GM12892 (cell line): ENCODE measurements around the gene NRN1L.

Source experiments
- POLR2A ChIP-seq: IDR thresholded peaks from 2 replicates; pipeline ENCODE4 v1.6.1; 2011; ENCODE audit warnings: low read depth, low read length, control low read depth
- TAF1 ChIP-seq: IDR thresholded peaks from 2 replicates; pipeline ENCODE4 v1.6.1; 2011; ENCODE audit warnings: low read depth, mild to moderate bottlenecking, control low read depth, low read length, borderline replicate concordance

DNA sequence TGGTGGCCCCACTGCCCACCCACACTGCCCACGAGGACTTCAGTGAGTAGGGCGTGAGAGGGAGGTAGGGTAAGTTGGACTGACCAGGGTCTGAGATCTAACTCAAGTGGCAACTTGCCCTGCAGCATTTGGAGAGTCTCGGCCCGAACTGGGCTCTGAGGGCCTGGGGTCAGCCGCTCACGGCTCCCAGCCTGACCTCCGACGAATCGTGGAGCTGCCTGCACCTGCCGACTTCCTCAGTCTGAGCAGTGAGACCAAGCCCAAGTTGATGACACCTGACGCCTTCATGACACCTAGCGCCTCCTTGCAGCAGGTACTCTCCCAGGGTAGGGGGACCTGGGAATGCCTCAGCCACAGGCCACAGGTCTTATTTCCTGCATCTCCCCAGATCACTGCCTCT is 5.2 kb upstream of the NRN1L start:
- TF ChIP-seq POLR2A, result no peak
- TF ChIP-seq TAF1, result no peak
